Measurements from ENCODE around the gene PNPLA7.

- TF ChIP-seq EZH2 (IDR thresholded peaks at IDR 0.05; ENCODE audit: borderline replicate concordance, low read depth, low read length, severe bottlenecking) = no peak
- TF ChIP-seq CTCF (IDR thresholded peaks at IDR 0.05; ENCODE audit: borderline replicate concordance, extremely low read depth, low read length, poor library complexity, severe bottlenecking) = no peak
Measured at GRCh38 chr9:137428311-137428630, 121.9 kb downstream of the PNPLA7 start.
